ENCODE data around the gene DNAAF8.

DNAAF8 gene

DNA sequence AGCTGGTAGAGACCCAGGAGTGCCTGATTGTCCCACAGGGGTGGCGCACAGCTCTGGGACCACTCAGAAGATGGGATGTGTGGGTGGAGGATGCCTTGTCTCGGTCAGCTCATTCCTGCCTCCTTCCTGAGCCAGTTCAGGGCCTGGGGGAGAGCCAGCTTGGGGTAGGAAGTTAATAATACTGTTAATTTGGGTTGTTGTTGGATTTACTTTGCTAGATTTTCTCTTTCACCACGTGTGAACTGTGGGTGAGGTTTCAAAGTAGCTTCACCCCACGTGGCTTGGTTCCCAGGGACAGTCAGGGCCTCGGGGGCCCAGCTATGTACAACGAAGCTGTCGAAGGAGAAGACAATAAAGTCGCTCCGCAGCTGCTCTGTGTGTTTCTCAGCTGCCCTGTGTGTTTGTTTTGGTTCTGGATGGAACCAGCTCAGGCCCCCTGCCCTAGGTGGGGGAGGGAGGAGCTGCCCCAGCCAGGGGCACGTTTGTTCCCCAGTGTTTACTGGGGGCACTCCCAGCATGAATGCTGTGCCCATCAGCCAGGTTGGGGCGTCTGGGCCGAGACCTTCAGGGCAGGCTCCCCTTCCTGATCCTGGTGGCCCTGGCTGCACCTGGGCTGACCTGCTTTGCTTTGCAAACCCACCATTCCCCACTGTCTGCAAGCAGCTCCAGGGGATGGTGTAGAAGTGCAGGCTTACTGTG lies 38.7 kb upstream of the DNAAF8 start:
- DNase-seq (ENCODE audit: low read depth in 2 of 2) = no peak

DNA sequence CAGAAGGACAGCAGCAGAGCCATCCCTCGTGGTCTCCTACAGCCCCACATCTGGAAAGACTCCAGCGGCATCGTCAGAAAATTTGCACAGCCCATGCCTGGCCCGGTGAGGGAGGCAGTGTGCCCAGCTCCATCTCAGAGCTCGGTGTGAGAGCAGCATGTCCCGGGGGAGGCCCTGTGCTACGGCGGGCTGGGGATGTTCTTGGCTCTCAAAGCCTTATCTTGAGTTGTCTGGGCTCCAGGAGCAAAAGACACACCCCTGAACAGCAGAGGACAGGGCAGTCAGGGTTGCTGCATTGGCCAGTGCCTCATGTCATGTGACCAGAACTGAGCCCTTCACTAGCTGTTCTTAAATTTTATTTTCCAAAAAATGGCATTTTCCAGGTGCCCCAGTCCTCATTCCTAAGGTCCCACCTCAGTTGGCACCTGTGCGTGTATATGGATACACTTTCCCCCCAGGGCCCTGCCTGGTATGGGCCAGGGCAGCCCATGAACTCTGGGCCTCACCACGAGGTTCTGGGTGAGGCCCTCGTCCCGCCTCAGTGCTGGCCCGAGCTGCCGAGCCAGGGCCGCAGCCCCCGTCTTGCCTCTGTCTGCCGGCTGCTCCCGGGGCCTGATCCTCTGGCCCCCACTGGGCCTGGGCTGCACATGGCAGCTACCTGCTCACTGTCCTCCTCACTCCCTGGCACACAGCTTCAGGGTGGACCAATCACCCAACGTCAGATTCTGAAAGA lies 38.0 kb upstream of the DNAAF8 start:
- no peak for DNase-seq (ENCODE audit: low read depth in 2 of 2)

DNA sequence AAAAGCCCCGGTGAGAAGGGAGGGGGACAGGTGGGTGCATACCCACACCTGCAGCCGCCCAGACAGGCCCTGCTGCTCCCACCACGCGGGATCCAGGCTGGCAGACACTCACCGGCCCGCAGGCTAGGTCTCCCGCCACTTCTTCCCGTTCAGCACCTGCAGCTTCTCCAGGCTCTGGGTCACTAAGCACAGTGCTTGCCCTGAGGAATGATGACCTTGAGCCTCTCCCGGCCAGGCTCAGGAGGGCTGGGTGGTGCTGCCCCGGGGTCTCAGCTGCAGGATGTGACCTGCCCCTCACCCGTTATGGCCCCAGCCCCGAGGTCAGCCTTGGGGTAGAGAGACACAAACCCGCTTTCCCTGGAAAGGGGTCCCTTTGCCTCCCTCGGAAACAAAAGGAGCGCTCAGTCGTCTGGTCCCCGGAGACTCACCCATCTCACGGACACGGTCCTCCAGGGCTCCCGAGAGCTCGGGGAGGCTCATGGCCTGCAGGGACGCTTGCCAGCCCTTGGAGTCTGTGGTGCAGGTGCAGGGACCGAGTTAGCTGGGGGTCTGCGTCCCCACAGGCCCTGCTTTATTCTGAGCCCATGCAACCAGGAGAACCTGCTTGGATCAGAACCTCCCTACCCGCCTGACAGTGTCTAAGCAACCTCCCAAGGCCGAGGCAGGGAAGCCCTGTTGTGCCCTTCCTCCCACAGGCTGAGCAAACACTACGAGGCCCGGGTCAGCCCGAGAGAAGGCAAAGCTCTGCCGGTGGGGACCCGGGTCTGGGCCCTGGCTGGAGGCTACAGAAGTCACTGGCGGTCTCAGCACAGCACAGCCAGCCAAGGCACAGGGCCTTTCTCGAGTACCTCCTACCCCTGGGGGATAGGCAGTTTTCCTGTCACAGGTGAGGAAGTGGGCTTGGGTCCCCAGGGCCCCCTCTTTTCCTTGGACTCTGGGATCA lies 37.2 kb upstream of the DNAAF8 start:
- DNase-seq (ENCODE audit: low read depth in 2 of 2) = no peak

- DNase-seq (ENCODE audit: low read depth in 2 of 2) = no peak
Measured at GRCh38 chr16:4697848-4698291, 36.5 kb upstream of the DNAAF8 start.

DNA sequence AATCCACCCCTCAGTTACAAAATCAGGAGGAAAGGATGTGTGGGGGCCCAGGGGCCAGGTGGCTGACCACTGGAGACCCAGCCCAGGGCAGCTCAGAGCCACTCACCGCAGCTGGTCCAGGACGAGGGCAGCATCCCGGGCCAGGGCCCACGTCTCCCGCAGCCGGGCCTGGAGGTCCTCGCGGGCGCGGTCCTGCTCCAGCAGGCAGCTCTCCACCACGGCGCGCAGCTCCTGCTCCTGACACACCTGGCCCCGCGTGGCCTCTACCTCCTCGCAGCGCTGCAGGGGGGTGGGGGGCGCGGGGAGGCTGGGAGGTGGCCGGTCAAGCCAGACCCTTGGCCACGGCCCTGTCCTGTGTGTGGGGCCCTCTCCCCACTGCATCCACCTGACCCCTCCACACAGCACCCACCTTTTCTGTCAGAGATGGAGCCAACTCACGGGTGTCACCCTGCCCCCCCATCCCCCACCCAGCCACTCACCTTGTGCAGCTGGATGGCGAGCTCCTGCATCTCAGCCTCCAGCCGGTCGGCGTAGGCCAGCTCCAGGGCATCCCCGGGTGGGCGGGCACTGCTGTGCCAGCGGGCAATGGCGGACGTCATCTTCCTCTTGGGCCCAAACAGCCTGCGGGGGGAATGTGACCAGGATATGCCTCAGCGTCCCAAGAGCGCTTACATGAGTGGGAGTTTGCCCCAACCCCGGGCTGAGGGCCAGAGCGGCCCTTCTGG lies 35.9 kb upstream of the DNAAF8 start:
- DNase-seq (ENCODE audit: low read depth in 2 of 2) = no peak

DNA sequence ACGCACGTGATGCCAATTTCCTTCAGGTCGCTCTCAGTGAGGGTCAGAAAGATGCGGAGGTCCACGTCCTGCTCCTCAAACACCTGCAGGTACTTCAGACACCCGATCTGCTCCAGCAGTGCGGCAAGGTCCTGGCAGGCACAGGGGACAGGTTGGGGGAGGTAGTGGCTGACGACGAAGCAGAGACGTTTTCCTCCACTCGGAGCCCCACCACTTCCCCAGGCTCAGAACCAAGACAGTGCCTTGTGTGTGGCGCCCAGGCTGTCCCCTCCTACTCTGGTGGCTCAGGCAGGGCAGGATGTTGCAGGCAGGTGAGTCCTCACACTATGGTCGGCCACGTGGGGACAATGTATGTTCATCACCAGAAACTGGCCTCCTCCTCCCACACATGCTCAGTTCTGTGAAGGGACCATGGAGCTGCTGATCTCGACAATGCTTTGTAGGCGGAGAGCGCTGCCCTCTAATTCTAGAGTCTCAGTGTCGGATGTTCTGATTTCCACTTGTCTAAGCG lies 35.2 kb upstream of the DNAAF8 start:
- no peak for DNase-seq (ENCODE audit: low read depth in 2 of 2)

GRCh38 chr16:4700380-4700996 lies 33.8 kb upstream of the DNAAF8 start:
- DNase-seq (ENCODE audit: low read depth in 2 of 2) = peak; percentile 17 to 45

- no peak for DNase-seq (ENCODE audit: low read depth in 2 of 2)
Measured at GRCh38 chr16:4700997-4701743, 33.2 kb upstream of the DNAAF8 start.

GRCh38 chr16:4701791-4702465 lies 32.4 kb upstream of the DNAAF8 start:
- no peak for DNase-seq (ENCODE audit: low read depth in 2 of 2)

DNA sequence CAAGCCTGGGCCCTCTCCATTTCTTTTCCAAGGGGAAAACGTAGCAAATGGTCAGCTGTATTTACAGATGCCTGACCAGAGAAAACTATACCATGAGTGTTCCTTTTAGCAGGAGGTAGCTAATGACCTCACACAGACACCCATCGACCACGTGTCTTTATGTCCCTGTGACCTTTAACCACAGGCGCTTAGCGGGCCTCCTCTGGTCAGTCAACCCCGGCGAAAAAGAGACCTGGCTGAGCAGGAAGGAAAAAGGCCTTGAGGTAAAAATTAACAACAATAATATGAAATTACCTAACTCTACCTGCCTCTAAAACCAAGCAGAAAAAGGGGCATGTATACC lies 31.9 kb upstream of the DNAAF8 start:
- no peak for DNase-seq (ENCODE audit: low read depth in 2 of 2)

GRCh38 chr16:4703906-4704305 lies 30.4 kb upstream of the DNAAF8 start:
- no peak for DNase-seq (ENCODE audit: low read depth in 2 of 2)

DNA sequence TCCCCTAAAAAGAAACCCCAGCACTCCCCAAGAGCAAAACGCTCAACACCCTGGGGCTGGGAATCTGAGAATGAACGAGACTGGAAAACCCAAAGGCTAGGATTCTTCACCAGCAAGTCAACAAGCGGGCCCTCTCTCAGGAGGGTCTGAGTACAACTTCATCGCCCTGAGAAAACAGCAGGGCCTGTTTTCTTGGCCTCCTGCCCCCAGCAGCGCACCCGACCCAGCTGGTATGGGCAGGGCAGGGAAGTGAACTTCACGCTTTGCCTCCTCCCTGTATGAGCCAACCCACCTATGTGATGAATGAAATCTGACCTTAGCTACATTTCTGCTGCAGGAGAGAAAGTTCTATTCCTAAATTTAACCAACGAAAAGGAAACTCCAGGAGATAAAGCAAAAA lies 29.8 kb upstream of the DNAAF8 start:
- no peak for DNase-seq (ENCODE audit: low read depth in 2 of 2)

GRCh38 chr16:4704913-4705312 lies 29.4 kb upstream of the DNAAF8 start:
- DNase-seq (ENCODE audit: low read depth in 2 of 2) = no peak

DNA sequence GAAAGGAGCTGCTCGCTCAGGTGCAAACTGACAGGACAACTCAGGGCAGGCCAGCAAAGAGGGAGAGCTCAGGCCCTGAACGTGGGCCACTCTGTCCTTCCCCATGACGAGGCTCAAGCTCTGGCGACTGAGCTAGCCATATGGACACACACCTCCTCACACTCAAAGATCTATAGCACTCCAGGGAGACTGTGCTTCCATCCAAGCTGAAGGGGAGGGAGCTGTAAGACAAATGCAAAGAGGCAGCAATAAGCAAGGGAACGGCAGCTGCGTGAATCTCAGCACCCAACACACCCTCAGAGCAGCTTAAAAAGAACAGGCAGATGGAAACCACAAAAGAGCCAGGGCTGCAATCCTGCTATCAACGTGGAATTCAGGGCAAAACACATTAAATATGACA lies 27.5 kb upstream of the DNAAF8 start:
- no peak for DNase-seq (ENCODE audit: low read depth in 2 of 2)

DNA sequence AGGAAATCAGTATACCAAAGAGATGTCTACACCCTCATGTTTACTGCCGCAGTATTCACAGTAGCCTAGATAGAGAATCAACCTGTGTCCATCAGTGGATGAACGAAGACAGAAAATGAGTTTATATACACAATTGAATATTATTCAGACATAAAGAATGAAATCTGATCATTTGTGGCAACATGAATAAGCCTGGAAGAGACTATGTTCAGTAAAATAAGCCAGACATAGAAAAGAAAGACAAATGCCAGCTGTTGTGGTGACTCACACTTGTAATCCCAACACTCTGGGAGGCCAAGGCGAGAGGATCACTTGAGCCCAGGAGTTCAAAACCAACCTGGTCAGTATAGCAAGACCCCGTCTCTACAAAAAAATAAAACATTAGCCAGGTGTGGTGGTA lies 24.9 kb upstream of the DNAAF8 start:
- DNase-seq (ENCODE audit: low read depth in 2 of 2) = no peak

GRCh38 chr16:4713663-4714501 lies 20.5 kb upstream of the DNAAF8 start:
- DNase-seq (ENCODE audit: low read depth in 2 of 2) = no peak

DNA sequence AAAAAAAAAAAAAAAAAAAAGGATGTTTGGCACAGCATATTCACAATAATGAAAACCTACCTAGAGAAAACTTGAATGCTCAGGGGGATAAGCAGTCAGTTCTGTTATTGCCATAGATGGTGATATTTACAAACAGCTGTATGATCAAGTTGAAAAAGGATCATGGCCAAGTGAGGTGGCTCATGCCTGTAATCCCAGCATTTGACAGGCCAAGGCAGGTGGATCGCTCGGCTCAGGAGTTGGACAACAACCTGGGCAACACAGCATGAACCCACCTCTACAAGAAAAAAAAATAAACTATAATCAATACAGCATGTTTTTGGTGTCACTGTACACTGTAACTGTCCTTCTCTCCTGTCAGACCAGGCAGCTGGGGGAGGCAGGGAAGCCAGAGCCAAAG lies 19.3 kb upstream of the DNAAF8 start:
- no peak for DNase-seq (ENCODE audit: low read depth in 2 of 2)

DNA sequence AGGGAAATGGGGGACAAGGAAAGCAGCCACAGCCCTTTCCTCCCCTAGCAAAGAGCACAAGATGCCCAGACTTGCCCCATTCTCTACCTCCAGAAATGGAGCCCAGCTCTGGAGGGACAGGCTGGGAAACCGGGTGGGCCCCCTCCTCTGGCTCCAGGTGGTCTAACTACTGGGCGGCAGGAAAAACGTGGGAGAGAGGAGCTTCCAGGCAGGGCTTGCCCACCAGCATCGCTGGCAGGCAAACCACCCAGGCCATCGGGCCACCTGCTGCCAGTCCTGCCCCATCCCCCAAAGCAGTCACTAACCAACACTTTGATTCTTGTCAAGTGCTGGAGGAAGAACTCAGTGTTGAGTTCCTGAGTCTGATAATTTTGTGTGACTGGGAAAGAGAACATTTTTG lies 15.9 kb upstream of the DNAAF8 start:
- no peak for DNase-seq (ENCODE audit: low read depth in 2 of 2)
